GM21723 (cell line): ENCODE data around the gene PIK3C2B.

Experiments
- ATAC-seq: cut with Tn5 transposase; IDR thresholded peaks from one replicate; pipeline ENCODE4 v1.9.1; 2021; ENCODE audit warnings: mild to moderate bottlenecking, moderate library complexity; ENCODE audit not compliant: unreplicated experiment

The PIK3C2B gene

GRCh38 chr1:204461331-204462228 lies 33.0 kb downstream of the PIK3C2B start:
- no peak for ATAC-seq

GRCh38 chr1:204460346-204460745 lies 34.3 kb downstream of the PIK3C2B start:
- ATAC-seq = no peak

GRCh38 chr1:204459706-204460105 lies 34.9 kb downstream of the PIK3C2B start:
- ATAC-seq = no peak

- ATAC-seq = no peak
Observed at GRCh38 chr1:204457666-204458065, 36.9 kb downstream of the PIK3C2B start.

- no peak for ATAC-seq
Observed at GRCh38 chr1:204456826-204457442, 37.7 kb downstream of the PIK3C2B start.

- ATAC-seq = no peak
Observed at GRCh38 chr1:204455831-204456145, 38.8 kb downstream of the PIK3C2B start.

- ATAC-seq = no peak
Observed at GRCh38 chr1:204455063-204455830, 39.4 kb downstream of the PIK3C2B start.

GRCh38 chr1:204454476-204454875 lies 40.1 kb downstream of the PIK3C2B start:
- ATAC-seq = no peak

GRCh38 chr1:204453141-204453772 lies 41.3 kb downstream of the PIK3C2B start:
- ATAC-seq = peak; percentile 78

- no peak for ATAC-seq
Observed at GRCh38 chr1:204451352-204452124, 43.1 kb downstream of the PIK3C2B start.

GRCh38 chr1:204450461-204451257 lies 43.9 kb downstream of the PIK3C2B start:
- no peak for ATAC-seq

- no peak for ATAC-seq
Observed at GRCh38 chr1:204449678-204450280, 44.8 kb downstream of the PIK3C2B start.

- ATAC-seq = no peak
Observed at GRCh38 chr1:204448991-204449677, 45.5 kb downstream of the PIK3C2B start.

- ATAC-seq = no peak
Observed at GRCh38 chr1:204448344-204448964, 46.2 kb downstream of the PIK3C2B start.

- ATAC-seq = no peak
Observed at GRCh38 chr1:204447736-204448135, 46.9 kb downstream of the PIK3C2B start.

GRCh38 chr1:204447190-204447589 lies 47.4 kb downstream of the PIK3C2B start:
- ATAC-seq = no peak

- ATAC-seq = peak; percentile 64
Observed at GRCh38 chr1:204446413-204447111, 48.0 kb downstream of the PIK3C2B start.
